HEK293 (cell line): ENCODE data around the gene GGTLC3.
"Not testable (repeated sequence)": the region's sequence is repeated elsewhere in the genome, so short reads cannot be mapped to it uniquely, and the experiment has no call there.

Experiments used
- SP2 ChIP-seq: fragments of 450-650 bp; formaldehyde crosslinking; IDR thresholded peaks from 2 replicates; pipeline ENCODE4 v1.5.1; 2016; ENCODE audit warnings: missing biosample characterization, missing genetic modification characterization
- YY1 ChIP-seq: fragments of 450-650 bp; formaldehyde crosslinking; IDR thresholded peaks from 2 replicates; pipeline ENCODE4 v1.5.1; 2018; ENCODE audit warnings: missing biosample characterization, missing genetic modification characterization
- ZFP37 ChIP-seq: fragments of 450-650 bp; formaldehyde crosslinking; IDR thresholded peaks from 2 replicates; pipeline ENCODE4 v1.5.1; 2016; ENCODE audit warnings: missing biosample characterization, missing genetic modification characterization
- ZNF138 ChIP-seq: fragments of 450-650 bp; formaldehyde crosslinking; IDR thresholded peaks from 2 replicates; pipeline ENCODE4 v1.5.1; 2016; ENCODE audit warnings: missing biosample characterization, missing genetic modification characterization, borderline replicate concordance
- ZNF16 ChIP-seq: fragments of 450-650 bp; formaldehyde crosslinking; IDR thresholded peaks from 2 replicates; pipeline ENCODE4 v1.5.1; 2016; ENCODE audit warnings: low read depth, missing biosample characterization, missing genetic modification characterization
- ZNF404 ChIP-seq: fragments of 450-650 bp; formaldehyde crosslinking; IDR thresholded peaks from 2 replicates; pipeline ENCODE4 v1.5.1; 2017; ENCODE audit warnings: missing biosample characterization, missing genetic modification characterization
- ZNF830 ChIP-seq: fragments of 450-650 bp; IDR thresholded peaks from 2 replicates; pipeline ENCODE4 v1.5.0; 2018; ENCODE audit warnings: missing biosample characterization, missing genetic modification characterization, low read depth, mild to moderate bottlenecking, moderate library complexity
- TF ChIP-seq, protein P1 (sequence below): fragments of 450-650 bp; IDR thresholded peaks from 2 replicates; pipeline ENCODE4 v1.5.1; 2018; ENCODE audit warnings: missing biosample characterization, missing genetic modification characterization
- TF ChIP-seq, protein P2 (sequence below): fragments of 450-650 bp; formaldehyde crosslinking; IDR thresholded peaks from 2 replicates; pipeline ENCODE4 v1.5.1; 2016; ENCODE audit warnings: missing biosample characterization, missing genetic modification characterization
- TF ChIP-seq, protein P3 (sequence below): fragments of 450-650 bp; formaldehyde crosslinking; conservative IDR thresholded peaks from 2 replicates; pipeline ENCODE4 v1.5.1; 2016; ENCODE audit warnings: low read depth, missing biosample characterization, missing genetic modification characterization

DNA sequence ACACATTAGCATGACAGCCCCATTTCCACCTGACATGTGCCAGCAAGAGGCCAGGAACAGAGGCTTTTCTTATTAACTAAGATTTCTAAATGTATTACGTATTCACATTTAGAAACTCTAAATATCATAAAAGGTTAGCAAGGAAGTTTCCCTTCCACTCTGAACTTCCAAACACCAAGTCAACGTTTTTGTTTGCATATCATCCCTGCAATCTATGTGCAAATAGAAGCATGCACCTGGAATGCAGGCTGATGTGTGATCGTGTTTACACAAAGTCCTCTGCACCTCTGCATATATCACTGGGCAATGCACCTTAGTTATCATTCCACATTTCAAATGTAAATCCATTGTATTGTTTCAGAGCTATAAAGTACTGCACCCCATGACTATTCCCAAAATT, 21.7 kb downstream of the GGTLC3 start:
- TF ChIP-seq, protein P1, sequence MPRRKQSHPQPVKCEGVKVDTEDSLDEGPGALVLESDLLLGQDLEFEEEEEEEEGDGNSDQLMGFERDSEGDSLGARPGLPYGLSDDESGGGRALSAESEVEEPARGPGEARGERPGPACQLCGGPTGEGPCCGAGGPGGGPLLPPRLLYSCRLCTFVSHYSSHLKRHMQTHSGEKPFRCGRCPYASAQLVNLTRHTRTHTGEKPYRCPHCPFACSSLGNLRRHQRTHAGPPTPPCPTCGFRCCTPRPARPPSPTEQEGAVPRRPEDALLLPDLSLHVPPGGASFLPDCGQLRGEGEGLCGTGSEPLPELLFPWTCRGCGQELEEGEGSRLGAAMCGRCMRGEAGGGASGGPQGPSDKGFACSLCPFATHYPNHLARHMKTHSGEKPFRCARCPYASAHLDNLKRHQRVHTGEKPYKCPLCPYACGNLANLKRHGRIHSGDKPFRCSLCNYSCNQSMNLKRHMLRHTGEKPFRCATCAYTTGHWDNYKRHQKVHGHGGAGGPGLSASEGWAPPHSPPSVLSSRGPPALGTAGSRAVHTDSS (tag by site-specific recombination): not testable (repeated sequence)
- not testable (repeated sequence) for TF ChIP-seq YY1; ZNF830 (tag by site-specific recombination); ZNF404 (tag by site-specific recombination); ZNF138; SP2 (tag by site-specific recombination); ZNF16 (tag by site-specific recombination); ZFP37 (tag by site-specific recombination)
- TF ChIP-seq, protein P2, sequence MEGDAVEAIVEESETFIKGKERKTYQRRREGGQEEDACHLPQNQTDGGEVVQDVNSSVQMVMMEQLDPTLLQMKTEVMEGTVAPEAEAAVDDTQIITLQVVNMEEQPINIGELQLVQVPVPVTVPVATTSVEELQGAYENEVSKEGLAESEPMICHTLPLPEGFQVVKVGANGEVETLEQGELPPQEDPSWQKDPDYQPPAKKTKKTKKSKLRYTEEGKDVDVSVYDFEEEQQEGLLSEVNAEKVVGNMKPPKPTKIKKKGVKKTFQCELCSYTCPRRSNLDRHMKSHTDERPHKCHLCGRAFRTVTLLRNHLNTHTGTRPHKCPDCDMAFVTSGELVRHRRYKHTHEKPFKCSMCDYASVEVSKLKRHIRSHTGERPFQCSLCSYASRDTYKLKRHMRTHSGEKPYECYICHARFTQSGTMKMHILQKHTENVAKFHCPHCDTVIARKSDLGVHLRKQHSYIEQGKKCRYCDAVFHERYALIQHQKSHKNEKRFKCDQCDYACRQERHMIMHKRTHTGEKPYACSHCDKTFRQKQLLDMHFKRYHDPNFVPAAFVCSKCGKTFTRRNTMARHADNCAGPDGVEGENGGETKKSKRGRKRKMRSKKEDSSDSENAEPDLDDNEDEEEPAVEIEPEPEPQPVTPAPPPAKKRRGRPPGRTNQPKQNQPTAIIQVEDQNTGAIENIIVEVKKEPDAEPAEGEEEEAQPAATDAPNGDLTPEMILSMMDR (tag by site-specific recombination): not testable (repeated sequence)
- TF ChIP-seq, protein P3, sequence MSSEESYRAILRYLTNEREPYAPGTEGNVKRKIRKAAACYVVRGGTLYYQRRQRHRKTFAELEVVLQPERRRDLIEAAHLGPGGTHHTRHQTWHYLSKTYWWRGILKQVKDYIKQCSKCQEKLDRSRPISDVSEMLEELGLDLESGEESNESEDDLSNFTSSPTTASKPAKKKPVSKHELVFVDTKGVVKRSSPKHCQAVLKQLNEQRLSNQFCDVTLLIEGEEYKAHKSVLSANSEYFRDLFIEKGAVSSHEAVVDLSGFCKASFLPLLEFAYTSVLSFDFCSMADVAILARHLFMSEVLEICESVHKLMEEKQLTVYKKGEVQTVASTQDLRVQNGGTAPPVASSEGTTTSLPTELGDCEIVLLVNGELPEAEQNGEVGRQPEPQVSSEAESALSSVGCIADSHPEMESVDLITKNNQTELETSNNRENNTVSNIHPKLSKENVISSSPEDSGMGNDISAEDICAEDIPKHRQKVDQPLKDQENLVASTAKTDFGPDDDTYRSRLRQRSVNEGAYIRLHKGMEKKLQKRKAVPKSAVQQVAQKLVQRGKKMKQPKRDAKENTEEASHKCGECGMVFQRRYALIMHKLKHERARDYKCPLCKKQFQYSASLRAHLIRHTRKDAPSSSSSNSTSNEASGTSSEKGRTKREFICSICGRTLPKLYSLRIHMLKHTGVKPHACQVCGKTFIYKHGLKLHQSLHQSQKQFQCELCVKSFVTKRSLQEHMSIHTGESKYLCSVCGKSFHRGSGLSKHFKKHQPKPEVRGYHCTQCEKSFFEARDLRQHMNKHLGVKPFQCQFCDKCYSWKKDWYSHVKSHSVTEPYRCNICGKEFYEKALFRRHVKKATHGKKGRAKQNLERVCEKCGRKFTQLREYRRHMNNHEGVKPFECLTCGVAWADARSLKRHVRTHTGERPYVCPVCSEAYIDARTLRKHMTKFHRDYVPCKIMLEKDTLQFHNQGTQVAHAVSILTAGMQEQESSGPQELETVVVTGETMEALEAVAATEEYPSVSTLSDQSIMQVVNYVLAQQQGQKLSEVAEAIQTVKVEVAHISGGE (tag by site-specific recombination): not testable (repeated sequence)
